Tibial nerve (tissue), 3 donors: ENCODE measurements around the gene DNAJC7.

Experiments used
- POLR2A ChIP-seq, 2 donors: fragments of 450-650 bp; IDR thresholded peaks; one replicate each; pipeline ENCODE4 v1.6.1; 2017; ENCODE audit warnings: antibody characterized with exemption in 2 of 2, mild to moderate bottlenecking in 2 of 2, moderate library complexity in 2 of 2
- TF ChIP-seq, protein P1 (sequence below), 5 experiments: fragments of 200-600 bp in 3 of 5; fragments of 450-650 bp in 2 of 5; sonication (generic) in 3 of 5; IDR thresholded peaks; one replicate each; pipeline ENCODE4 v1.5.1; 2016 to 2019; ENCODE audit warnings: antibody characterized with exemption in 5 of 5, mild to moderate bottlenecking in 3 of 5, moderate library complexity in 2 of 5

DNA sequence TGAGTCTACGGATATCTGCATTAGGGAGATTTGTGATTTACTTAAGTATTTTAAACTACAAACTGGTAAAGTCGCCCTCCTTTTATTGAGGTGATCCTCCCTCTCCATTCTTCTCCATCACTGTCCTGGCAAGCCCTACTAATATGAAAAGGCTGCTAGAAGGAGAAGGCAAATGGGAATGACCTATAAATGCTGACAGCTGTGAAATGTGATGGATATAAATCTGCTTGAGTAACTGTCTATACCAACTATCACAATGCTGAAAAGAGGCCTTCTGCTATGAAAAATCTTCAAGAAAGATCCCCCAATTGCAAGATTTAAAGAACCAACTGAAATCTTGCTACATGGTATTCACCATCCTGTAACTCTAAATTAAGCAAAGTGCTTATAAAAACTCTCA lies 15.5 kb downstream of the DNAJC7 start:
- TF ChIP-seq, protein P1, sequence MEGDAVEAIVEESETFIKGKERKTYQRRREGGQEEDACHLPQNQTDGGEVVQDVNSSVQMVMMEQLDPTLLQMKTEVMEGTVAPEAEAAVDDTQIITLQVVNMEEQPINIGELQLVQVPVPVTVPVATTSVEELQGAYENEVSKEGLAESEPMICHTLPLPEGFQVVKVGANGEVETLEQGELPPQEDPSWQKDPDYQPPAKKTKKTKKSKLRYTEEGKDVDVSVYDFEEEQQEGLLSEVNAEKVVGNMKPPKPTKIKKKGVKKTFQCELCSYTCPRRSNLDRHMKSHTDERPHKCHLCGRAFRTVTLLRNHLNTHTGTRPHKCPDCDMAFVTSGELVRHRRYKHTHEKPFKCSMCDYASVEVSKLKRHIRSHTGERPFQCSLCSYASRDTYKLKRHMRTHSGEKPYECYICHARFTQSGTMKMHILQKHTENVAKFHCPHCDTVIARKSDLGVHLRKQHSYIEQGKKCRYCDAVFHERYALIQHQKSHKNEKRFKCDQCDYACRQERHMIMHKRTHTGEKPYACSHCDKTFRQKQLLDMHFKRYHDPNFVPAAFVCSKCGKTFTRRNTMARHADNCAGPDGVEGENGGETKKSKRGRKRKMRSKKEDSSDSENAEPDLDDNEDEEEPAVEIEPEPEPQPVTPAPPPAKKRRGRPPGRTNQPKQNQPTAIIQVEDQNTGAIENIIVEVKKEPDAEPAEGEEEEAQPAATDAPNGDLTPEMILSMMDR (IDR thresholded peaks at IDR 0.05), result no peak
- no peak for TF ChIP-seq POLR2A (IDR thresholded peaks at IDR 0.05)
